HEK293 (cell line): Measurements from ENCODE around the gene IL10RA.

ENCODE experiments used
- CTCF ChIA-PET: fragments of 350-600 bp; formaldehyde crosslinking; extraction: SDS; loops from one replicate; lab custom pipeline; 2021; ENCODE audit warnings: antibody characterized with exemption; lab: Yijun Ruan, JAX
- POLR2A ChIA-PET: fragments of 300-600 bp; formaldehyde crosslinking; extraction: SDS; loops from one replicate; lab custom pipeline; 2020; ENCODE audit warnings: antibody characterized with exemption, inconsistent platforms; lab: Yijun Ruan, JAX
- H3K27ac ChIP-seq: fragments of 200-500 bp; sonication (Bioruptor generic); 2 replicates; pipeline ENCODE4 v1.5.1; 2014; ENCODE audit warnings: low read depth, low read length, control low read depth, inconsistent platforms; ENCODE audit errors: extremely low read depth
- H3K36me3 ChIP-seq, 2 experiments: fragments of 200-500 bp in 1 of 2; sonication (Bioruptor generic) in 1 of 2; 1 replicate in 1 of 2; 2 replicates in 1 of 2; pipeline ENCODE4 v1.5.1; 2014 to 2017; ENCODE audit warnings: inconsistent platforms in 2 of 2, low read length in 2 of 2; ENCODE audit not compliant: control insufficient read depth in 2 of 2, insufficient read depth in 1 of 2
- H3K4me1 ChIP-seq: fragments of 200-500 bp; sonication (Bioruptor generic); 2 replicates; pipeline ENCODE4 v1.5.1; 2014; ENCODE audit warnings: mild to moderate bottlenecking, low read length, inconsistent platforms; ENCODE audit not compliant: control insufficient read depth, insufficient read depth
- H3K4me3 ChIP-seq: 2 replicates; pipeline ENCODE4 v1.5.1; 2011; ENCODE audit warnings: low read depth, mild to moderate bottlenecking, control low read depth, low read length, moderate library complexity
- H3K9me3 ChIP-seq: fragments of 200-500 bp; sonication (Bioruptor generic); 2 replicates; pipeline ENCODE4 v1.5.1; 2014; ENCODE audit warnings: low read depth, low read length, inconsistent platforms; ENCODE audit not compliant: control insufficient read depth, insufficient read depth
- AEBP2 ChIP-seq: fragments of 450-650 bp; formaldehyde crosslinking; IDR thresholded peaks from 2 replicates; pipeline ENCODE4 v1.5.1; 2016; ENCODE audit warnings: missing biosample characterization, missing genetic modification characterization, borderline replicate concordance
- ELK4 ChIP-seq: IDR thresholded peaks from 2 replicates; pipeline ENCODE4 v1.6.1; 2011; ENCODE audit warnings: mild to moderate bottlenecking, low read depth, low read length, borderline replicate concordance
- GLI2 ChIP-seq: fragments of 450-650 bp; formaldehyde crosslinking; IDR thresholded peaks from 2 replicates; pipeline ENCODE4; 2017; ENCODE audit warnings: missing biosample characterization, missing genetic modification characterization, low read depth, borderline replicate concordance
- HOXD13 ChIP-seq: sonication (generic); formaldehyde crosslinking; IDR thresholded peaks from 2 replicates; pipeline ENCODE4 v1.8.0; 2022; ENCODE audit warnings: missing genetic modification reagents, borderline replicate concordance
- KLF10 ChIP-seq: fragments of 450-650 bp; IDR thresholded peaks from 2 replicates; pipeline ENCODE4 v1.5.1; 2018; ENCODE audit warnings: missing biosample characterization, mild to moderate bottlenecking, missing genetic modification characterization
- KLF7 ChIP-seq: fragments of 450-650 bp; formaldehyde crosslinking; IDR thresholded peaks from 2 replicates; pipeline ENCODE4 v1.5.1; 2016; ENCODE audit warnings: missing biosample characterization, missing genetic modification characterization, borderline replicate concordance
- MYNN ChIP-seq: fragments of 450-650 bp; formaldehyde crosslinking; IDR thresholded peaks from 2 replicates; pipeline ENCODE4 v1.5.1; 2016; ENCODE audit warnings: missing biosample characterization, missing genetic modification characterization, borderline replicate concordance
- OSR2 ChIP-seq: fragments of 450-650 bp; formaldehyde crosslinking; IDR thresholded peaks from 2 replicates; pipeline ENCODE4 v1.5.1; 2016; ENCODE audit warnings: missing biosample characterization, missing genetic modification characterization
- PRDM10 ChIP-seq: fragments of 450-650 bp; formaldehyde crosslinking; IDR thresholded peaks from 2 replicates; pipeline ENCODE4 v1.5.1; 2016; ENCODE audit warnings: missing biosample characterization, missing genetic modification characterization
- PRDM6 ChIP-seq: fragments of 450-650 bp; formaldehyde crosslinking; IDR thresholded peaks from 2 replicates; pipeline ENCODE4 v1.5.1; 2017; ENCODE audit warnings: missing biosample characterization, missing genetic modification characterization
- SETDB1 ChIP-seq: IDR thresholded peaks from one replicate; pipeline ENCODE4 v1.6.1; 2017; ENCODE audit warnings: mild to moderate bottlenecking, low read length, moderate library complexity, mixed read lengths; ENCODE audit not compliant: insufficient read length
- ZBTB21 ChIP-seq: fragments of 450-650 bp; formaldehyde crosslinking; IDR thresholded peaks from 2 replicates; pipeline ENCODE4 v1.5.1; 2017; ENCODE audit warnings: missing biosample characterization, missing genetic modification characterization
- ZEB2 ChIP-seq: fragments of 450-650 bp; formaldehyde crosslinking; IDR thresholded peaks from 2 replicates; pipeline ENCODE4 v1.5.1; 2016; ENCODE audit warnings: missing biosample characterization, missing genetic modification characterization
- ZFHX2 ChIP-seq: fragments of 450-650 bp; formaldehyde crosslinking; conservative IDR thresholded peaks from 2 replicates; pipeline ENCODE4 v1.5.1; 2016; ENCODE audit warnings: missing biosample characterization, missing genetic modification characterization
- ZFP3 ChIP-seq: fragments of 450-650 bp; formaldehyde crosslinking; IDR thresholded peaks from 2 replicates; pipeline ENCODE4 v1.5.1; 2016; ENCODE audit warnings: low read depth, missing biosample characterization, missing genetic modification characterization
- ZFP41 ChIP-seq: fragments of 450-650 bp; formaldehyde crosslinking; IDR thresholded peaks from 2 replicates; pipeline ENCODE4 v1.5.1; 2016; ENCODE audit warnings: missing biosample characterization, missing genetic modification characterization, borderline replicate concordance
- ZNF223 ChIP-seq: fragments of 450-650 bp; formaldehyde crosslinking; IDR thresholded peaks from 2 replicates; pipeline ENCODE4 v1.5.1; 2016; ENCODE audit warnings: missing biosample characterization, missing genetic modification characterization
- ZNF239 ChIP-seq: fragments of 450-650 bp; formaldehyde crosslinking; IDR thresholded peaks from 2 replicates; pipeline ENCODE4 v1.5.1; 2016; ENCODE audit warnings: missing biosample characterization, missing genetic modification characterization
- ZNF366 ChIP-seq: fragments of 450-650 bp; formaldehyde crosslinking; conservative IDR thresholded peaks from 2 replicates; pipeline ENCODE4 v1.5.1; 2016; ENCODE audit warnings: missing biosample characterization, missing genetic modification characterization
- ZNF501 ChIP-seq: fragments of 450-650 bp; formaldehyde crosslinking; IDR thresholded peaks from 2 replicates; pipeline ENCODE4 v1.5.1; 2016; ENCODE audit warnings: missing biosample characterization, missing genetic modification characterization
- ZNF549 ChIP-seq: fragments of 450-650 bp; IDR thresholded peaks from 2 replicates; pipeline ENCODE4 v1.5.1; 2018; ENCODE audit warnings: missing biosample characterization, missing genetic modification characterization, mild to moderate bottlenecking, inconsistent platforms, moderate library complexity
- ZNF585B ChIP-seq: fragments of 450-650 bp; formaldehyde crosslinking; IDR thresholded peaks from 2 replicates; pipeline ENCODE4 v1.5.1; 2016; ENCODE audit warnings: missing biosample characterization, missing genetic modification characterization
- ZNF610 ChIP-seq: fragments of 450-650 bp; formaldehyde crosslinking; IDR thresholded peaks from 2 replicates; pipeline ENCODE4 v1.5.1; 2016; ENCODE audit warnings: missing biosample characterization, missing genetic modification characterization, borderline replicate concordance
- ZNF768 ChIP-seq: fragments of 450-650 bp; formaldehyde crosslinking; IDR thresholded peaks from 2 replicates; pipeline ENCODE4 v1.5.1; 2018; ENCODE audit warnings: missing biosample characterization, mild to moderate bottlenecking, missing genetic modification characterization
- ZNF785 ChIP-seq: fragments of 450-650 bp; formaldehyde crosslinking; IDR thresholded peaks from 2 replicates; pipeline ENCODE4 v1.5.1; 2016; ENCODE audit warnings: missing biosample characterization, missing genetic modification characterization
- ZSCAN23 ChIP-seq: fragments of 450-650 bp; formaldehyde crosslinking; IDR thresholded peaks from 2 replicates; pipeline ENCODE4 v1.5.1; 2016; ENCODE audit warnings: missing biosample characterization, missing genetic modification characterization
- ZSCAN5A ChIP-seq: fragments of 450-650 bp; formaldehyde crosslinking; IDR thresholded peaks from 2 replicates; pipeline ENCODE4 v1.5.1; 2016; ENCODE audit warnings: missing biosample characterization, missing genetic modification characterization

The IL10RA gene

GRCh38 chr11:118033443-118033842 is 47.2 kb downstream of the IL10RA start:
- Histone ChIP-seq H3K4me3 (no peak overlapping the region), H3K36me3 (no peaks in the 10 kb centered on the region), H3K27ac (no peak overlapping the region), H3K4me1 (no peaks in the 10 kb centered on the region), H3K9me3 (no peaks in the 10 kb centered on the region)
- POLR2A ChIA-PET, result no interaction called here
- CTCF ChIA-PET, result interaction anchor here (0.5 kb wide), 1 partner anchor 40 kb away, joined by 4 read pairs; no protein-coding TSS in a partner anchor
- TF ChIP-seq ZEB2 (tag by site-specific recombination), result no peak
- TF ChIP-seq ELK4, result no peak
- no peak for TF ChIP-seq ZFP3
- TF ChIP-seq MYNN, result no peak
- no peak for TF ChIP-seq SETDB1
- no peak for TF ChIP-seq ZNF223 (tag by site-specific recombination)
- TF ChIP-seq KLF10 (tag by site-specific recombination), result no peak
- no peak for TF ChIP-seq PRDM10 (tag by site-specific recombination)
- TF ChIP-seq ZNF768 (tag by site-specific recombination), result no peak
- TF ChIP-seq GLI2 (tag by site-specific recombination), result no peak
- no peak for TF ChIP-seq ZNF501 (tag by site-specific recombination)
- TF ChIP-seq ZFHX2 (tag by site-specific recombination), result no peak

GRCh38 chr11:118042141-118042540 is 55.9 kb downstream of the IL10RA start:
- no peaks in the 10 kb centered on the region for H3K36me3 ChIP-seq
- POLR2A ChIA-PET, result no interaction called here
- no peaks in the 10 kb centered on the region for H3K9me3 ChIP-seq
- H3K4me3 ChIP-seq, result no peak overlapping the region
- H3K27ac ChIP-seq, result no peak overlapping the region
- no peaks in the 10 kb centered on the region for H3K4me1 ChIP-seq
- CTCF ChIA-PET, result interaction anchor here (0.6 to 0.8 kb wide), 3 partner anchors 95 to 213 kb away, joined by 3 to 4 read pairs (median 3); no protein-coding TSS in a partner anchor
- TF ChIP-seq ZSCAN23 (no peak), ZNF585B (no peak), KLF7 (no peak), ZNF501 (tag by site-specific recombination) (no peak), ZNF785 (tag by site-specific recombination) (no peak), AEBP2 (tag by site-specific recombination) (no peak), ZNF239 (tag by site-specific recombination) (no peak), ZFP3 (no peak), KLF10 (tag by site-specific recombination) (no peak), ZNF366 (no peak), OSR2 (tag by site-specific recombination) (no peak), ZBTB21 (tag by site-specific recombination) (no peak), ZEB2 (tag by site-specific recombination) (no peak), ZNF549 (tag by site-specific recombination) (no peak), HOXD13 (CRISPR knock-in tag) (no peak), ZFHX2 (tag by site-specific recombination) (no peak), ZNF610 (tag by site-specific recombination) (no peak), PRDM6 (tag by site-specific recombination) (no peak), ZSCAN5A (no peak), ZFP41 (tag by site-specific recombination) (no peak)
